ENCODE data around the gene WFIKKN1. TPM values are rescaled to one million over a fixed set of nuclear protein-coding genes. Genes with fewer than 3 reads are reported as not detected.

Gene WFIKKN1
- total and polyA plus RNA-seq, 2 donors (not counting 1 experiment from before 2014, with no cell fraction given), result 0.64 to 0.84 TPM

GRCh38 chr16:608019-608418 is 22.8 kb upstream of the WFIKKN1 start:
- Histone ChIP-seq H3K4me2 (replicated peaks; ENCODE audit: low read depth, low read length, poor library complexity, severe bottlenecking) (no peak overlapping the region), H4K20me1 (ENCODE audit: control insufficient read depth, insufficient read depth, low read length, poor library complexity, severe bottlenecking) (peaks cover 45% of the 10 kb centered on the region), H3K4me1 (ENCODE audit: control insufficient read depth in 2 of 2, insufficient read depth in 2 of 2, low read length in 2 of 2) (no peaks in the 10 kb centered on the region), H3K36me3 (replicated peaks in 1 of 2; ENCODE audit: control extremely low read depth in 1 of 2, control insufficient read depth in 1 of 2, extremely low read depth in 1 of 2, insufficient read depth in 2 of 2, low read length in 1 of 2) (no peaks in the 10 kb centered on the region), H3K4me3 (ENCODE audit: control extremely low read depth in 1 of 5, extremely low read depth in 1 of 5, insufficient read depth in 1 of 5, low read depth in 2 of 5, low read length in 4 of 5) (no peak overlapping the region), H3K79me2 (ENCODE audit: control insufficient read depth, insufficient read depth, low read length) (peaks cover 78% of the 10 kb centered on the region), H3K9me3 (ENCODE audit: control extremely low read depth in 1 of 3, control insufficient read depth in 2 of 3, insufficient read depth in 1 of 3, low read length in 2 of 3) (peaks cover 0 to 19% (median 10%) of the 10 kb centered on the region in 3 donors), H3K9ac (ENCODE audit: low read length) (no peak overlapping the region), H3K27ac (ENCODE audit: low read length in 2 of 2) (no peak overlapping the region), H3K27me3 (replicated peaks in 1 of 4; ENCODE audit: control extremely low read depth in 1 of 4, control insufficient read depth in 3 of 4, insufficient read depth in 4 of 4, low read length in 3 of 4) (no peaks in the 10 kb centered on the region), H2AFZ (ENCODE audit: insufficient read depth, low read depth, low read length, poor library complexity, severe bottlenecking) (no peak overlapping the region)
- Mint-ChIP-seq H3K27ac (no peak overlapping the region), H3K4me1 (peaks cover 8% of the 10 kb centered on the region), H3K9me3 (ENCODE audit: insufficient read depth) (no peaks in the 10 kb centered on the region), H3K4me3 (no peak overlapping the region), H3K27me3 (no peaks in the 10 kb centered on the region)
- intact Hi-C loops (cut with micrococcal nuclease), result no loop called here
- no peak for ATAC-seq (ENCODE audit: low read depth)
- ChIA-PET CTCF (no interaction called here), POLR2A (interaction anchor here (0.7 kb wide), 1 partner anchor 1220 kb away, joined by 5 read pairs; no protein-coding TSS in a partner anchor)
- 83% methylated on average over 5 of the region's 10 CpGs for WGBS (ENCODE audit: insufficient coverage)
- DNase-seq, result no peak
- no peak for TF ChIP-seq CTCF (IDR thresholded peaks at IDR 0.05)
- TF ChIP-seq EZH2 (IDR thresholded peaks at IDR 0.05; ENCODE audit: borderline replicate concordance, insufficient read depth, low read depth, low read length, poor library complexity, severe bottlenecking), result no peak

DNA sequence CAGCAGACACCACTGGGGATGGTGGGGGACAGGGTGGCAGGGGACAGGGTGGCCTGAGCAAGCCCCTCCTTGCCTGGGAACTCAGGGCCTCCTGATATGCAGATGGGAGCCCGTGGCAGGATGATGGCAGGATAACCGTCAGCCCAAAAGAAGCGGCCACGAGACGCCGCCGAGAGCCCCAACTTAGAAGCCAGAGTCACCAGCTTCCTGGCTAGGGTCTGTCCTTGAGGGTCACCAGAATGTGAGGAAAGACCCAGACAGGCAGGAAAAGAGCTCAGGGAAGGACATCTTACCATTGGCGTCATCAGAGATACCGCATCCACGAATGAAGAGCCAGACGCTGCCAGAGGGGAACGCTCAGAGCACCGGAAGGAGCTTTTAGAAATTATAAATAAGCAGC is 21.5 kb upstream of the WFIKKN1 start:
- Histone ChIP-seq H3K9me3 (ENCODE audit: control extremely low read depth in 1 of 3, control insufficient read depth in 2 of 3, insufficient read depth in 1 of 3, low read length in 2 of 3) (peaks cover 0 to 19% (median 10%) of the 10 kb centered on the region in 3 donors), H3K4me3 (ENCODE audit: control extremely low read depth in 1 of 5, extremely low read depth in 1 of 5, insufficient read depth in 1 of 5, low read depth in 2 of 5, low read length in 4 of 5) (no peak overlapping the region), H3K27ac (ENCODE audit: low read length in 2 of 2) (no peak overlapping the region), H3K4me2 (replicated peaks; ENCODE audit: low read depth, low read length, poor library complexity, severe bottlenecking) (no peak overlapping the region), H3K4me1 (ENCODE audit: control insufficient read depth in 2 of 2, insufficient read depth in 2 of 2, low read length in 2 of 2) (no peaks in the 10 kb centered on the region), H3K27me3 (replicated peaks in 1 of 4; ENCODE audit: control extremely low read depth in 1 of 4, control insufficient read depth in 3 of 4, insufficient read depth in 4 of 4, low read length in 3 of 4) (no peaks in the 10 kb centered on the region), H2AFZ (ENCODE audit: insufficient read depth, low read depth, low read length, poor library complexity, severe bottlenecking) (no peak overlapping the region), H3K79me2 (ENCODE audit: control insufficient read depth, insufficient read depth, low read length) (peaks cover 66% of the 10 kb centered on the region), H3K9ac (ENCODE audit: low read length) (no peak overlapping the region), H3K36me3 (replicated peaks in 1 of 2; ENCODE audit: control extremely low read depth in 1 of 2, control insufficient read depth in 1 of 2, extremely low read depth in 1 of 2, insufficient read depth in 2 of 2, low read length in 1 of 2) (no peaks in the 10 kb centered on the region), H4K20me1 (ENCODE audit: control insufficient read depth, insufficient read depth, low read length, poor library complexity, severe bottlenecking) (peaks cover 45% of the 10 kb centered on the region)
- CTCF ChIA-PET, result interaction anchor here (1.0 to 1.6 kb wide), 2 partner anchors 8 to 27 kb away, joined by 3 to 4 read pairs; partner anchors contain the start of gene METTL26
- no peak for TF ChIP-seq EZH2 (IDR thresholded peaks at IDR 0.05; ENCODE audit: borderline replicate concordance, insufficient read depth, low read depth, low read length, poor library complexity, severe bottlenecking)
- no peak for TF ChIP-seq CTCF (IDR thresholded peaks at IDR 0.05)
- Mint-ChIP-seq H3K4me3 (no peak overlapping the region), H3K9me3 (ENCODE audit: insufficient read depth) (no peaks in the 10 kb centered on the region), H3K27me3 (no peaks in the 10 kb centered on the region), H3K27ac (no peak overlapping the region), H3K4me1 (peaks cover 8% of the 10 kb centered on the region)
- DNase-seq (no peak), ATAC-seq (ENCODE audit: low read depth) (no peak)
- POLR2A ChIA-PET, result no interaction called here
- WGBS (ENCODE audit: insufficient coverage), result 95% methylated on average over 11 of the region's 13 CpGs
- intact Hi-C loops (cut with micrococcal nuclease), result no loop called here

Data from B cell (primary cell).